GM10266 (cell line): ENCODE measurements around the gene RAB11FIP4.
A peak's percentile ranks its signal among the peaks of the same experiment; 100 is the strongest.

Source experiments
- DNase-seq: peaks from one replicate; pipeline ENCODE4 v3.0.0; 2012; ENCODE audit errors: extremely low spot score
- TF ChIP-seq, protein P1 (sequence below): IDR thresholded peaks from 2 replicates; pipeline ENCODE4 v1.5.1; 2012; ENCODE audit warnings: mild to moderate bottlenecking, low read depth; ENCODE audit not compliant: control insufficient read depth, insufficient read depth; ENCODE audit errors: missing control alignments

The RAB11FIP4 gene

DNA sequence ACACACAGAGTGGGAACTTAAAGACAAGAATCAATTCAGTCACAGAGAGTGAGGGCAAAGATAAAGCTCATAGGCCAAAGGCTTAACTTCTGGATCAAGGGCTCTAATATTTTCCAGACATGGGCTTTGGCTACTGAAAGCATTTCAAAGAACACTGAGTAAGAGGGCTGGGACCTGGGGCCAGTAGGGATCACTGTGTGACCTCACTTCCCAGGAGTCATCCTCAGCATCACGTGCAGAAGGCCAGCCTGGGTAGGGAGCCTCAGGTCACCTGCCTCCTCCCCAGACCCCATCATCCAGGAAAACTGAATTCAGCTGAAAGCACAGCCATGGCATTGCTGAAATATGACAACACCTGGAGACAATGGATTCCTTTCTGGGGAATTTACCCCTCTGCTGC is 163.5 kb downstream of the RAB11FIP4 start:
- DNase-seq, result no peak

DNA sequence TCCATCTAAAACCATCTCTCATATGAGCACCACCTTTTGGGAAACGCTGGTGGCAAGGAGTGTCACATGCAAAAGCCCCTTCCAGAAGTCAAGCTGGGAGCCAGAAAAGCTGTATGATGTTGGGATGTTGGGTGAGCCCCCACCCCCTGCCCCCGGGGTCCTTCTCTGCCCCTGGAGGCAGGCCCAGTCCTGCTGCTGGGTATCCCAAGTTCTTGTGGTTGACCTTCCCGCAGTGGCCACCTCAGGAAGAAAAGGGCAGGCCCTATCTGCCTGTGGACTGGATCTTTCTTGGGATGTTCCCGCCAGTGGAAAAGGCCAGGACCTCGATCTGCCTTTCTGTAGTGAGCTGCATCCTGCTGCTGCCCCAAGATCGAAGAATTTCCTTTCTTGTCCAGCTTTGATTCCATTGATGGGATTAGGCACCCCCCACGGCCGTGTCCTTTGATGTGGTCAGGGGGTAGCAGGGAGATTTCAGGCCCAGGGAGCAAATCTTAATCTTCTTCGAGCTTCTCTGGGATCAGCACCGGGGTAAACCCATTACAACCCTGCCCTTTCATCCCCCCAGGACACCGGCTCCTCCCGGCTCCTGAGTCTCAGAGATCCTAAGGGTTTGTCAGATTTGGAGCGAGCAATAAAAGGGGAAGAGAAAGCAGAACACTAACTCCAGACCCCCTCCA is 165.6 kb downstream of the RAB11FIP4 start:
- DNase-seq, result no peak
- TF ChIP-seq, protein P1, sequence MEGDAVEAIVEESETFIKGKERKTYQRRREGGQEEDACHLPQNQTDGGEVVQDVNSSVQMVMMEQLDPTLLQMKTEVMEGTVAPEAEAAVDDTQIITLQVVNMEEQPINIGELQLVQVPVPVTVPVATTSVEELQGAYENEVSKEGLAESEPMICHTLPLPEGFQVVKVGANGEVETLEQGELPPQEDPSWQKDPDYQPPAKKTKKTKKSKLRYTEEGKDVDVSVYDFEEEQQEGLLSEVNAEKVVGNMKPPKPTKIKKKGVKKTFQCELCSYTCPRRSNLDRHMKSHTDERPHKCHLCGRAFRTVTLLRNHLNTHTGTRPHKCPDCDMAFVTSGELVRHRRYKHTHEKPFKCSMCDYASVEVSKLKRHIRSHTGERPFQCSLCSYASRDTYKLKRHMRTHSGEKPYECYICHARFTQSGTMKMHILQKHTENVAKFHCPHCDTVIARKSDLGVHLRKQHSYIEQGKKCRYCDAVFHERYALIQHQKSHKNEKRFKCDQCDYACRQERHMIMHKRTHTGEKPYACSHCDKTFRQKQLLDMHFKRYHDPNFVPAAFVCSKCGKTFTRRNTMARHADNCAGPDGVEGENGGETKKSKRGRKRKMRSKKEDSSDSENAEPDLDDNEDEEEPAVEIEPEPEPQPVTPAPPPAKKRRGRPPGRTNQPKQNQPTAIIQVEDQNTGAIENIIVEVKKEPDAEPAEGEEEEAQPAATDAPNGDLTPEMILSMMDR, result no peak

More for the DNA sequence above, 163.5 kb downstream of the RAB11FIP4 start:
- TF ChIP-seq, protein P1, result no peak

DNA sequence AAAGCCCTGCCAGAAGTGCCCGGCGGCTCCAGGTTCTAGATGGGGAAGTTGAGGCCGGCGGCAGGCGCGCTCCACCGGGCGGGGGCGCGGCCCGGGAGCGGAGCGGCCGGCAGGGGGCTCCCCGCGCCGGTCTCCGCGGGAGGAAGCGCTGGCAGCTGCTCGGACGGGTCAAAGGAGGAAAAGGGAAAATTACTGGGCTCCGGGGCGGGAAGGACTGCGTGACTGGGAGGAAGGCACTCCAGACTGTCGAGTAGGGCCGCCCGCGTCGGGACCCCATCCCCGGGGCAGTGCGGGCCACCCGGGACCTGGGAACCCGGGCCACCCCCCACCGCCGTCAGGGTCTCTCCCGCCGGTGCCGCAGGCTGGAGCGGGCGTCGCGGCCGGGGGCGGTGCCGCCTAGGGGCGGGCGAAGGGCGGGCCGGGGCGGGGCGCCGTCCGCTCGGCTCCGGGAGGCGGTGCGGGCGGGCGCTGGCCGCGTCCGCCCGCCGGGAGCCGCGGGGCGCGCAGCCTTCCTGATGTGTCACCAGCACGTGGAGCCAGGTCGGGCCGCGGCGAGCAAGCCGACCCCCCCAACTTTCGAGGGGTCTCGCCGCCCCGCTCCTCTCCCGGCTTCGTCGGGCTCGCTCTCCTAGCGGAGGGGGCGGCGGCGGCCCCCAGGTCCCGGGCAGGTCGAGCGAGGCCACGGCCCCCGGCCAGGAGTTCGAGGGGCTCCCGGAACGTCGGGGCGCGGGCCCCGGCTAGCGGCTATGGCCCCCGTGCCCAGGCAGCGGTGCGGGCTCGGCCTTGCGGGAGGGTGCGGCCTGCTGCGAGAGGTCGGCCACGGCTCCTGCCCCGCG is 167.5 kb downstream of the RAB11FIP4 start:
- peak; percentile 90 for DNase-seq
- TF ChIP-seq, protein P1, result peak; percentile 79

DNA sequence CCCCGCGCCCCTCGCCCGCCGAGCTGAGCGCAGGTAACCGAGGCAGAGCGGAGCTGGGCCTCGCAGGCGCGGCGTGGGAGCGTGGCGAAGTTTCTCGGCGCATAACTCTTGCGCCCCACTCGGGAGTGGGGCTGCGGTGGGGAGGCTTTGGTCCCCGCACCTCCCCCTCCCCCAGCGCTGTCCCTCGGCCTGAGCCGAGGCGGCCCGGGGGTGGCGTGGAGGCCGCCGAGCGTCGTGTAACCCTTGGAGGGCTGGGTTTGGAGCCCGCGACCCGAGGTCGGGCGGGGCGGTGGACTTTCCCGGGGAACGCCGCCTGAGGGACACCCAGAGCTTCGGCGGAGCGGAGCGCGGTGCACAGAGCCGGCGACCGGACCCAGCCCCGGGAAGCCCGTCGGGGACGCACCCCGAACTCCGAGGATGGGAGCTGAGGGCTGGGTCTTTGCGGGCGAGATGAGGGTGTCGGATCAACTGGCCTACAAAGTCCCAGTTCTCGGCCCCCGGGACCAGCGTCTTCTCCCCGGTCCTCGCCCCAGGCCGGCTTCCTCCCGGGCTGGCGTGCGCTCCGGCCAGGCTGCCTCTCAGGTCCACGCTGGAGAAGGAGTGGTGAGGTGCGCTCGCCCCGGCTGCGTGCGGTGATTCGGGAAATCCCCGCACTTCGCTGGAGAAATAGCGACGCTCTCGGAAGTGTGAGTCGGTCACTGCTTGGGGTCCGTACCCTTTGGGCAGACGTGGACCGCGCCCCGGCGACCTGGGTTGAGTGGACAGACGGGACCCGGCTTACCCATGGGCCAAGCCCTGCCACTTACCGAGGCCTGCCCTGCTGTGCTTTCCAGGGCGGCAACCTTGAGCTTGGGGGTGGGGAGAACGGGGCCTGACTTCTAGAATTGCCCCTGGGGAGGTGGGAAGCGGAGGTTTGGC is 168.4 kb downstream of the RAB11FIP4 start:
- TF ChIP-seq, protein P1, result no peak
- DNase-seq, result no peak

DNA sequence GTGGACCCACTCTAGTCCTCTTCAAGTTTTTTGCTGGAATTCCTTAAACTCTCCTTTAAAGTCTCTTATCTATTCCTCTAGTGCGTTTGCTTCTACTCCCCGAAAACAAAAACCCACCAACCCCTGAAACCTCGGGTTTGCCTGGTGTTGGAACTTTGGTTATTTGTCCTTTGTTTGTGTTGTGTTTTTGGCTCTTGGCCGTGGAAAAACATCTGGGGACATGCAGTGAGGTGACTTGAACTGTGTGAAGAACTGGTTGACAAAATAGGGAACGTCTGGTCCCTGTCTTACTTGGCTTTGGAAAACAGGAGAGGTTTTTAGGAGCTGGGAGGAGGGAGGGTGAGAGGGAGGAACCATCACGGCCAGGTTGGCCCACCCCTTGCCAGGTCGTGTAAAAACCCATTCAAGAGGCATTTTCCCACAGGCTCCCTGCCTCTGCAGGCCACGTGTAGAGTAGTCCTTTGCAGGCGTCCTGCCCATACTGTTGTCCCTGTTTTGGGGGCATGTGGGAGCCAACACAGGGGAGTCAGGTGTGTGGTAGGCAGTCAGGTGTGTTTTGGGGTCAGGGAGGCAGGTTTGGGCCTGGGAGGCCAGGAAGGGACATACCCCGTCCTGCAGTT is 169.3 kb downstream of the RAB11FIP4 start:
- no peak for DNase-seq
- TF ChIP-seq, protein P1, result no peak

DNA sequence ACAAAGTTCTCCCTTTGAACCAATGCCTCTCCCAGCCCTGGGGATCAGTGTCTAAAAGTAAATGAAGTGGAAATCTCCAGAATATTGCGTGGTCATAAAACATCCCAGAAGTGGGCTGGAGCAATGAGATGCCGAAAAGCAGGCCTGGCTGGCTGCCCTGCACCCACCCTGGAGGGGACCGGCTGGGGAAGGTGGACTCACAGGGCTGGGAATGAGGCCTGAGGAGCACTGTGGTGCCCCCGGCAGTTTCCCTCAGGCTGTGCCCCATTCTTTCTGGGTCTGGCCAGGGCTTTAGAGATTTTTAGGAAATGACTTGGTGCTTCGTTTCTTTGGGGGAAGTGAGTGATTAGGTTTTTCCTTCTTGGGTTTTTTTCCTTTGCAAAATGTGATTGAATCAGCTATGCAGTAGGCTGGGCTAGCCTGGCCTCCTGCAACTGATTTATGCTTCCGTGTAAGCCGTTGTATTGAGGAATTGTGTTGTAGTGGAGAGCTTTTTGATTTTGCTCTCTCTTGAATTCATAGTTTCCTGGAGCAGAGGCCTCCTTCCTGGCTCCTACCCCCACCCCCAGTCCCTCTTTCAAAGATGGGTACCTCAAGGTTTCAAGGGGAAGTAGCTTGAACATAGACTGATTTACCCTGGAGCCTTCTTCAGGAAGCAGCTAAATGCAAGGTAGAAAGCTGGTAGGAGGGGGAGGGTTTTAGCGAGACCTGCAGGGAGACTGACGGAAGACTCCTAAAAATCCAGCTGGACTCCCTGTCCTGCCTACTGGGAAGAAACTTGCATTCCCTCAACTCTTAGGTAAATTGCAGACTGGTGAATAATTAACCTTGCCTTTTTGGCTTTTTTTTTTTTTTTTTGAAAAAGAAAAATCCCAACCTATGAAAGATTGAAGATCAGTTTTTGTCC is 170.2 kb downstream of the RAB11FIP4 start:
- no peak for DNase-seq
- TF ChIP-seq, protein P1, result no peak
